LNCAP (cell line): ENCODE measurements around the gene TRDN.

Source experiments
- TF ChIP-seq, protein P1 (sequence below): fragments of 450-650 bp; IDR thresholded peaks from 2 replicates; pipeline ENCODE4 v1.5.1; 2017; ENCODE audit warnings: mild to moderate bottlenecking

The TRDN gene

DNA sequence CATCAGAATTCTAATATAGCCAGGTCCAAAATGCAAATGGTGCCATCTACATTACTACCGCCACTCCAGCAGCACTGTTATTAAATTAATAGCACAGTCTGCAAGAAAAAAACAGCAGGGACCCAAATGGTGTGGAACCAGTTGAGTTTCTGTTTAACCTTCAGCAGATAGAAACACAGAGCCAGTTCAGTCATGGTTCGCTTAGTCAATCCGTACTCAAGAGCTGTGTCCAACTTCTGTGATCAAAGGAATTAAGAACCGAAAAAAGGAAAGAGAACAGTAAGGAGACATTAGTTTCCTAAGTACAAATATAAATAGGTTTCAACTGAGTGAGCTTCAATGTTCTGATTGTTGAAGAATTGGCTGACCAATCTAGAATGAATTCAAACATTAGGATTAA, 107.7 kb downstream of the TRDN start:
- TF ChIP-seq, protein P1, sequence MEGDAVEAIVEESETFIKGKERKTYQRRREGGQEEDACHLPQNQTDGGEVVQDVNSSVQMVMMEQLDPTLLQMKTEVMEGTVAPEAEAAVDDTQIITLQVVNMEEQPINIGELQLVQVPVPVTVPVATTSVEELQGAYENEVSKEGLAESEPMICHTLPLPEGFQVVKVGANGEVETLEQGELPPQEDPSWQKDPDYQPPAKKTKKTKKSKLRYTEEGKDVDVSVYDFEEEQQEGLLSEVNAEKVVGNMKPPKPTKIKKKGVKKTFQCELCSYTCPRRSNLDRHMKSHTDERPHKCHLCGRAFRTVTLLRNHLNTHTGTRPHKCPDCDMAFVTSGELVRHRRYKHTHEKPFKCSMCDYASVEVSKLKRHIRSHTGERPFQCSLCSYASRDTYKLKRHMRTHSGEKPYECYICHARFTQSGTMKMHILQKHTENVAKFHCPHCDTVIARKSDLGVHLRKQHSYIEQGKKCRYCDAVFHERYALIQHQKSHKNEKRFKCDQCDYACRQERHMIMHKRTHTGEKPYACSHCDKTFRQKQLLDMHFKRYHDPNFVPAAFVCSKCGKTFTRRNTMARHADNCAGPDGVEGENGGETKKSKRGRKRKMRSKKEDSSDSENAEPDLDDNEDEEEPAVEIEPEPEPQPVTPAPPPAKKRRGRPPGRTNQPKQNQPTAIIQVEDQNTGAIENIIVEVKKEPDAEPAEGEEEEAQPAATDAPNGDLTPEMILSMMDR = no peak

DNA sequence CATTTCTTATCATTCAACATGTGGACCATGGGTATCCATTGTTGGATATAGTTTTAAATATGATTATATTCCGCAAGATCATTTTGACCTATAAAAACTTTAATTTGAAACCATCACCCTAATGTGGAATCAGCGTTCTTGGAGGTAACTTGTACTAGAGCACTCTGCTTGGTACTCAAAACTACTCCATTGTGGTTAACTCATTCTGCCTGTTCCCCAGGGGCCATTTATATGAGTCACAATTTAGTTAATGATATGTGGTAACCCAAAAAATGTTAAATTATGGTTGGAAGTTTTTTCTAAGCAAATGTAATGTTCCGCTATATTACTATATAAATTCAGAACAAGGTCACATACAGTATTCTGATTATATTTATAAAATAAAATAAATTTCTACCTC, 109.3 kb downstream of the TRDN start:
- TF ChIP-seq, protein P1 = no peak

DNA sequence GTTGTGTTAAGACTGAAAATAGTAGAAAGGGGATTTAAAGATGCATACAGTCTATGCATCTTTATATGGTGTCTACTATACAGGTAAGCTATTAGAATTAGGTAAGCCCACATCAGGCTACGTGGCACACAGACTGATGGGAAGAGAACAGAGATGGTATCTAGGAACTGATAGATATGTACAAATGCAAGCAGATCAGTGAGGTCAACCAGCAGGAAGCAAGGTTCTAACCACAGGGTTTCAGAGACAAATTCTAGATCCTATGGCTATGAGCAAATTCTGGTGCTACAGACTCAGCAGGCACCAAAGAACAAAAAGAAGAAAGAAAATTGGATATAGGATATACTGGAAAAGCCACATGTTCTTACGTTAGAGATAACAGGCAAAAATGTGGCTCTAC, 110.6 kb downstream of the TRDN start:
- TF ChIP-seq, protein P1 = no peak

DNA sequence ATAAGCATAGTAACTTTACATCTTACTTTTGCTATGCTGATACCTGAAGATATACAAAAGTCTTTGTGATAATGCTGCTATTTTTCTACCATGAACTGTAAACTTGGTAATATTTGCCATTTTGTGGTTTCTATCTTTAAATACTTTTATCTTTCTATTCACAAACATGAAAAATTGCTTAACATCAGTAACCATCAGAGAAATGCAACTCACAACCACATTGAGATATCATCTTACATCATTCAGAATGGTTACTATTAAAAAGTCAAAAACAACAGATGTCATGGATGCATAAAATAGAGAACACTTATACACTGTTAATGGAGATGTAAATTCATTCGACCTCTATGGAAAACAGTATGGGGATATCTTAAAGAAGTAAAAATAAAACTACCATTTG, 112.0 kb downstream of the TRDN start:
- TF ChIP-seq, protein P1 = no peak

DNA sequence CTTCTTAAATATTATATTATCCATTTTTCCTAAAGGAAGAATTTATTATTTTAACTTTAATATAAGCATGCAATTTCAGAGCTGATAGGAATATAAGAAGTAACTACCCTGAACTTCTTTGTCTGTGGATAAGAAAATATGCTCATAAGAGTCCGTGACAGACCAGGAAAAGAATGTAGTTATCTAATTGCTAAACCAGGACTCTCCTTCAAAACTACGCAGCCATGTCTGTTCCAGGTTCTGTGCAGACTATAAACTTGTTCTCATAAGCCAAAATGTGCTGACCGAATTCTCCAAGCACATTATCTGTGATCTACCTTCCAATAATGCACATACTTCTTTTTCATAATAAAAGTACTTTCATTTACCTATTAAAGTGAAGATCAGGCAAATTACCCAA, 116.5 kb downstream of the TRDN start:
- TF ChIP-seq, protein P1 = no peak

DNA sequence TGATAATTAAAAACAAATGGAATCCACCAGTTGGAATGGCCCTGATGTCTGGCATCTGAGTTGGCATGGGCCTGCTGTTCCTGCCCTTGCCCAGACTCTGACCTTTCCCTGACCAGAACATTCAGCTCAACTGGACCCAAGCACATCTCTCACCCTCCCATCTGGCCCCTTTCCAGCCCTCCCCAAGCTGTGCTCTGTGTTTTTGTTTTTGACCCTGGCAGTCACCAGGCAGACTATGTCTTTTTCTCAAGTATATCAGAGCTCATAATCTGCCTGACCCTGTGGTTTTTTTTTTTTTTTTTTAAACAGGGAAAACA, 117.6 kb downstream of the TRDN start:
- TF ChIP-seq, protein P1 = no peak

DNA sequence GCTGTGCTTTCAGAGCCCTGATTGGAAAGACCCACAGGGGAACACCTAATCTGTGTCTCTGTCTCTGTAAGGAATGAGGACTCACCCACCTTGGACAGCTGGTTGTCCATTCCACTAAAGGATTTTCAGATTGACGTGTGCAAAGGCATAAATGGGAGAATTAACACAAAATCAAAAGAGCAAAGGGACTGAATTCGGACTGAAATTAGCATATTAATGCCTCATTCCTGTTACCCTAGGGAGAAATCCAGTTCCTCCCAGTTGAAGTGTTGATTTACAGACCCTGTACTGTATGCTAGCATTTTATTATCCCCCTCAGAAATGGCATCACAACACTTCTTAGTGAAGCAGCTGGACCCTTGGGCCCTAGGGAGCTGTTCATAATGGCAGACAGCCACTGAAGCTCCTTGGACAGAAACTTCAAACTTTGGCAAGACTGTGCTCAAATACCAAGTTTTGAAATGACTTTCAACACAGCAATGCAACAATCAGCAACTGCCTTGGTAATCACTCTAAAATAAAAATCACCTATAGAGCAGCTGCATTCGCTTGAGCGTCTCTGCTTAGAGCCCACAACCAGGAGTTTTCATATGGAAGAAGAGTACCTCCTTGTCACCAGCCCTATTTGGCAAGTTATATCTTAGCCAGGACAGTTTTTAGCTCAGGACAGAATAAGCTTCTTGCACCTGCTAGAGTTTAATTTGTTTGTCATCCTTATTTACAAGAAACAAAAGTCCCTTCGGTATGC, 118.1 kb downstream of the TRDN start:
- TF ChIP-seq, protein P1 = no peak

DNA sequence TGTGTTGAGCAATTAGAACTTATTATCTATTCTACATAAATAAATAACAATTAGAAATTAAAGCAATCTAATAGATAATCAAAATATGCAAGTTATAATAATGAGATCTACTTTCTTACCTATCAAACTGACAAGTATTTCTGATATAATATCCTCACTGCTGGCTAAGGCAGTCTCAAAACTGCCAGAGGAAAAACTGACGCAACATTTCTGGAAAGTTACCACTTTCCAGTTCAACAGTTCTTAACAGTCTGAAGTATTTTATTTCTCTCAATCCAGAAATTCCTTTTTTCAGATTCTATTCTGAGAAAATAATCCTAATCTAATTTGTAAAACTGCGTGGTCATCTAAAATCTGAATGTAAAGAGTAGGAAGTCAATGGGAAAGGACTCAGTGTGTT, 121.0 kb downstream of the TRDN start:
- TF ChIP-seq, protein P1 = no peak
